ENCODE measurements around the gene MSRB1. TPM values are rescaled to one million over a fixed set of nuclear protein-coding genes. Genes with fewer than 3 reads are reported as not detected.

The MSRB1 gene
- polyA plus RNA-seq, 1 experiment: 23.1 TPM

- CTCF ChIA-PET: interaction anchor here (0.5 kb wide), 1 partner anchor 33 kb away, joined by 5 read pairs; no protein-coding TSS in a partner anchor
- DNase-seq (ENCODE audit: low read depth, low spot score): no peak
- Histone ChIP-seq H3K27ac (ENCODE audit: low read depth, low read length) (no peak overlapping the region), H3K4me3 (ENCODE audit: low read depth, low read length) (no peak overlapping the region), H3K27me3 (ENCODE audit: control insufficient read depth, insufficient read depth, low read length) (peaks cover 74% of the 10 kb centered on the region), H3K9me3 (ENCODE audit: control insufficient read depth, insufficient read depth, low read length) (peaks cover 3% of the 10 kb centered on the region; the same call in 1 of the 2 replicates)
- TF ChIP-seq, protein P1, sequence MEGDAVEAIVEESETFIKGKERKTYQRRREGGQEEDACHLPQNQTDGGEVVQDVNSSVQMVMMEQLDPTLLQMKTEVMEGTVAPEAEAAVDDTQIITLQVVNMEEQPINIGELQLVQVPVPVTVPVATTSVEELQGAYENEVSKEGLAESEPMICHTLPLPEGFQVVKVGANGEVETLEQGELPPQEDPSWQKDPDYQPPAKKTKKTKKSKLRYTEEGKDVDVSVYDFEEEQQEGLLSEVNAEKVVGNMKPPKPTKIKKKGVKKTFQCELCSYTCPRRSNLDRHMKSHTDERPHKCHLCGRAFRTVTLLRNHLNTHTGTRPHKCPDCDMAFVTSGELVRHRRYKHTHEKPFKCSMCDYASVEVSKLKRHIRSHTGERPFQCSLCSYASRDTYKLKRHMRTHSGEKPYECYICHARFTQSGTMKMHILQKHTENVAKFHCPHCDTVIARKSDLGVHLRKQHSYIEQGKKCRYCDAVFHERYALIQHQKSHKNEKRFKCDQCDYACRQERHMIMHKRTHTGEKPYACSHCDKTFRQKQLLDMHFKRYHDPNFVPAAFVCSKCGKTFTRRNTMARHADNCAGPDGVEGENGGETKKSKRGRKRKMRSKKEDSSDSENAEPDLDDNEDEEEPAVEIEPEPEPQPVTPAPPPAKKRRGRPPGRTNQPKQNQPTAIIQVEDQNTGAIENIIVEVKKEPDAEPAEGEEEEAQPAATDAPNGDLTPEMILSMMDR (IDR thresholded peaks at IDR 0.05; ENCODE audit: low read depth, low read length): no peak
- POLR2A ChIA-PET: no interaction called here
Observed at GRCh38 chr16:1915732-1916639, 27.0 kb downstream of the MSRB1 start.

GRCh38 chr16:1914988-1915387, 28.0 kb downstream of the MSRB1 start:
- TF ChIP-seq, protein P1 (IDR thresholded peaks at IDR 0.05; ENCODE audit: low read depth, low read length): no peak
- DNase-seq (ENCODE audit: low read depth, low spot score): no peak
- Histone ChIP-seq H3K4me3 (ENCODE audit: low read depth, low read length) (no peak overlapping the region), H3K27me3 (ENCODE audit: control insufficient read depth, insufficient read depth, low read length) (peaks cover 65% of the 10 kb centered on the region), H3K9me3 (ENCODE audit: control insufficient read depth, insufficient read depth, low read length) (no peaks in the 10 kb centered on the region; the same call in 1 of the 2 replicates), H3K27ac (ENCODE audit: low read depth, low read length) (no peak overlapping the region)
- ChIA-PET POLR2A (no interaction called here), CTCF (no interaction called here)

- Histone ChIP-seq H3K4me3 (ENCODE audit: low read depth, low read length) (no peak overlapping the region), H3K27ac (ENCODE audit: low read depth, low read length) (no peak overlapping the region), H3K27me3 (ENCODE audit: control insufficient read depth, insufficient read depth, low read length) (peaks cover 62% of the 10 kb centered on the region), H3K9me3 (ENCODE audit: control insufficient read depth, insufficient read depth, low read length) (no peaks in the 10 kb centered on the region; the same call in 1 of the 2 replicates)
- POLR2A ChIA-PET: no interaction called here
- DNase-seq (ENCODE audit: low read depth, low spot score): no peak
- TF ChIP-seq, protein P1 (IDR thresholded peaks at IDR 0.05; ENCODE audit: low read depth, low read length): no peak
- CTCF ChIA-PET: no interaction called here
Observed at GRCh38 chr16:1914084-1914608, 28.9 kb downstream of the MSRB1 start.

GRCh38 chr16:1913327-1914083, 29.5 kb downstream of the MSRB1 start:
- no peaks in the 10 kb centered on the region; the same call in 1 of the 2 replicates for H3K9me3 ChIP-seq (ENCODE audit: control insufficient read depth, insufficient read depth, low read length)
- ChIA-PET POLR2A (no interaction called here), CTCF (no interaction called here)
- no peak for DNase-seq (ENCODE audit: low read depth, low spot score)
- H3K27me3 ChIP-seq (ENCODE audit: control insufficient read depth, insufficient read depth, low read length): peaks cover 62% of the 10 kb centered on the region
- no peak overlapping the region for H3K4me3 ChIP-seq (ENCODE audit: low read depth, low read length)
- no peak overlapping the region for H3K27ac ChIP-seq (ENCODE audit: low read depth, low read length)
- TF ChIP-seq, protein P1 (IDR thresholded peaks at IDR 0.05; ENCODE audit: low read depth, low read length): no peak
